ENCODE results near the gene SPINK4. TPM values are rescaled to one million over a fixed set of nuclear protein-coding genes. Genes with fewer than 3 reads are reported as not detected.
A peak's percentile ranks its signal among the peaks of the same experiment; 100 is the strongest.

SPINK4 gene
- total RNA-seq, 1 experiment from 2014 or later = not detected

DNA sequence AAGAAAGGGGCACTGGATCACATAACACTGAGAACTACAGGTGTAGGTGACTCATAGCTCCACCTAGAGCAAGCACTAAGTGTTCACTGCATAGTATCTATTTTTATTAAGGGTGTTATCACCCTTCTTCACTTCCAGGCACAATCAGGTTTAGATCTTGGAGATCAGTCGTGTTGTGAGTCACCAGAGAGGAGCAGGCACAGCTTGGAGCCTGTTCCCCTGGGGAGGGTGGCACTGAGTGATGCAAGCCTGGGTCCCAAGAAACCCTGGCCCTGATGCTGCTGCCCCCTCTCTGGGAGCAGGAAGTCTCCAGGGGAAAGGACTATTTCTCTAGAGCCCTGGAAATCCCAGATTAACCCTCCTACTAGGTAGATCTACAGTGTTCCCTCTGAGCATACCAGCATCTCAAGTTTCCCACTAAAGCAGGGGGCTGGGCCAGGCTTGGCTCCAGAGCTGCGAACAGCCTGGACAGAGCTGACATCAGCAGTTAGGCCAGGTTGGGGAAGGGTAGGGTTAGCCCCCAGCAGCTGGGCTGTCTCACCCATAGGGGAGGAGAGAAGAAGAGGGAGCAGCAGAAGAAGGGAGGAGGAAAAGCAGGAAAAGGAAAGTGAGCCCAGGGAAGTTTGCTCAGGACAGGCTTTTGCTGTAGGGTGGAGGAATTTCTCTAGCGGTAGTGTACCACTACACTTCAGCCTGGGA lies 28.1 kb upstream of the SPINK4 start:
- peak overlapping the region; percentile 42 for H3K4me2 ChIP-seq (ENCODE audit: low read length)
- DNase-seq (ENCODE audit: low read depth, low spot score) (peak; percentile 48), ATAC-seq (peak; percentile 89)
- intact Hi-C loops (cut with micrococcal nuclease) = no loop called here
- no peak overlapping the region for H3K9ac ChIP-seq (ENCODE audit: low read length)
- H2AFZ ChIP-seq (ENCODE audit: low read depth, low read length, poor library complexity, severe bottlenecking) = peak overlapping the region; percentile 49
- CTCF ChIA-PET = interaction anchor here (1.2 kb wide), 1 partner anchor 41 kb away, joined by 3 read pairs; no protein-coding TSS in a partner anchor
- no peaks in the 10 kb centered on the region for H3K27me3 ChIP-seq (ENCODE audit: insufficient read depth, low read length)
- peak overlapping the region; percentile 43 for H3K27ac ChIP-seq (ENCODE audit: low read depth, low read length)
- BruUV-seq (replicated peaks) = no TSS peak
- POLR2A ChIA-PET = no interaction called here
- no peaks in the 10 kb centered on the region for H3K9me3 ChIP-seq (ENCODE audit: control insufficient read depth in 1 of 2, insufficient read depth in 1 of 2, low read depth in 1 of 2, low read length in 2 of 2)
- H3K9me2 ChIP-seq (ENCODE audit: insufficient read depth) = no peaks in the 10 kb centered on the region; the same call in 1 of the 2 replicates
- no peak overlapping the region for H3K4me3 ChIP-seq (replicated peaks in 1 of 2; ENCODE audit: low read depth in 1 of 2, low read length in 2 of 2)
- RAD21 ChIA-PET (ENCODE audit: low non-redundant PET in 1 of 2, low total read pairs in 2 of 2, uncharacterized antibody in 2 of 2, unreplicated experiment in 2 of 2) = interaction anchor here in 1 of 2 experiments (0.7 kb wide), 1 partner anchor 112 kb away, joined by 4 read pairs; no protein-coding TSS in a partner anchor
- no peaks in the 10 kb centered on the region for H3K36me3 ChIP-seq (ENCODE audit: control insufficient read depth in 1 of 2, insufficient read depth in 2 of 2, low read length in 2 of 2)
- no peaks in the 10 kb centered on the region for H4K20me1 ChIP-seq (ENCODE audit: insufficient read depth)
- peaks cover 14 to 26% of the 10 kb centered on the region in 2 experiments for H3K4me1 ChIP-seq (ENCODE audit: control insufficient read depth in 1 of 2, insufficient read depth in 2 of 2, low read length in 2 of 2)
- H3K79me2 ChIP-seq (ENCODE audit: insufficient read depth, low read length) = no peaks in the 10 kb centered on the region
- TF ChIP-seq CBX3 (IDR thresholded peaks at IDR 0.05; ENCODE audit: low read depth) = peak; percentile 73; the same call in 1 of the 2 replicates
- peak; percentile 46 for TF ChIP-seq RAD21 (IDR thresholded peaks at IDR 0.05; ENCODE audit: low read depth)
- TF ChIP-seq EGR1 (IDR thresholded peaks at IDR 0.05; ENCODE audit: low read depth) = no peak
- TF ChIP-seq TCF7L2 (IDR thresholded peaks at IDR 0.05; ENCODE audit: borderline replicate concordance, extremely low read depth, insufficient read depth, insufficient read length) = no peak
- TF ChIP-seq EZH2phosphoT487 (IDR thresholded peaks at IDR 0.05; ENCODE audit: borderline replicate concordance) = no peak
- TF ChIP-seq SP1 (IDR thresholded peaks at IDR 0.05; ENCODE audit: low read depth) = no peak; the same call in 1 of the 2 replicates
- no peak for TF ChIP-seq ELF1 (IDR thresholded peaks at IDR 0.05; ENCODE audit: borderline replicate concordance, low read depth)
- TF ChIP-seq, protein P1, sequence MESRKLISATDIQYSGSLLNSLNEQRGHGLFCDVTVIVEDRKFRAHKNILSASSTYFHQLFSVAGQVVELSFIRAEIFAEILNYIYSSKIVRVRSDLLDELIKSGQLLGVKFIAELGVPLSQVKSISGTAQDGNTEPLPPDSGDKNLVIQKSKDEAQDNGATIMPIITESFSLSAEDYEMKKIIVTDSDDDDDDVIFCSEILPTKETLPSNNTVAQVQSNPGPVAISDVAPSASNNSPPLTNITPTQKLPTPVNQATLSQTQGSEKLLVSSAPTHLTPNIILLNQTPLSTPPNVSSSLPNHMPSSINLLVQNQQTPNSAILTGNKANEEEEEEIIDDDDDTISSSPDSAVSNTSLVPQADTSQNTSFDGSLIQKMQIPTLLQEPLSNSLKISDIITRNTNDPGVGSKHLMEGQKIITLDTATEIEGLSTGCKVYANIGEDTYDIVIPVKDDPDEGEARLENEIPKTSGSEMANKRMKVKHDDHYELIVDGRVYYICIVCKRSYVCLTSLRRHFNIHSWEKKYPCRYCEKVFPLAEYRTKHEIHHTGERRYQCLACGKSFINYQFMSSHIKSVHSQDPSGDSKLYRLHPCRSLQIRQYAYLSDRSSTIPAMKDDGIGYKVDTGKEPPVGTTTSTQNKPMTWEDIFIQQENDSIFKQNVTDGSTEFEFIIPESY (IDR thresholded peaks at IDR 0.05; ENCODE audit: extremely low read depth, insufficient replicate concordance, low read length) = no peak
- TF ChIP-seq ZNF274 (IDR thresholded peaks at IDR 0.05; ENCODE audit: low read depth, low read length) = no peak
- no peak for TF ChIP-seq YY1 (IDR thresholded peaks at IDR 0.05; ENCODE audit: extremely low read depth, insufficient replicate concordance, low read depth, low read length)
- peak in 1 of 3 experiments; percentile 18; a peak in 1 of 6 replicates for TF ChIP-seq CTCF (IDR thresholded peaks at IDR 0.05 in 2 of 3, conservative IDR thresholded peaks at IDR 0.05 in 1 of 3; ENCODE audit: borderline replicate concordance in 1 of 3, insufficient read depth in 1 of 3, low read depth in 2 of 3, low read length in 2 of 3)
- TF ChIP-seq POLR2AphosphoS5 (IDR thresholded peaks at IDR 0.05; ENCODE audit: low read depth, low read length) = no peak
- TF ChIP-seq POLR2A (IDR thresholded peaks at IDR 0.05; ENCODE audit: borderline replicate concordance, extremely low read depth, insufficient read depth, insufficient read length) = no peak
- TF ChIP-seq JUND (IDR thresholded peaks at IDR 0.05) = peak; percentile 68
- TF ChIP-seq CEBPB (IDR thresholded peaks at IDR 0.05; ENCODE audit: low read depth) = peak; percentile 43; the same call in 1 of the 2 replicates
- TF ChIP-seq ATF3 (IDR thresholded peaks at IDR 0.05) = no peak
- TF ChIP-seq MAX (IDR thresholded peaks at IDR 0.05) = peak; percentile 62
- peak; percentile 56; the same call in 1 of the 2 replicates for TF ChIP-seq FOSL1 (IDR thresholded peaks at IDR 0.05; ENCODE audit: low read depth)
- no peak for TF ChIP-seq EZH2 (IDR thresholded peaks at IDR 0.05)

Data from HCT116 (cell line).